ENCODE results near the gene FBRS. TPM values are rescaled to one million over a fixed set of nuclear protein-coding genes. Genes with fewer than 3 reads are reported as not detected.
"Not testable (repeated sequence)": the region's sequence is repeated elsewhere in the genome, so short reads cannot be mapped to it uniquely, and the experiment has no call there.

The FBRS gene
- total RNA-seq, 1 experiment from 2014 or later = 16.8 TPM

DNA sequence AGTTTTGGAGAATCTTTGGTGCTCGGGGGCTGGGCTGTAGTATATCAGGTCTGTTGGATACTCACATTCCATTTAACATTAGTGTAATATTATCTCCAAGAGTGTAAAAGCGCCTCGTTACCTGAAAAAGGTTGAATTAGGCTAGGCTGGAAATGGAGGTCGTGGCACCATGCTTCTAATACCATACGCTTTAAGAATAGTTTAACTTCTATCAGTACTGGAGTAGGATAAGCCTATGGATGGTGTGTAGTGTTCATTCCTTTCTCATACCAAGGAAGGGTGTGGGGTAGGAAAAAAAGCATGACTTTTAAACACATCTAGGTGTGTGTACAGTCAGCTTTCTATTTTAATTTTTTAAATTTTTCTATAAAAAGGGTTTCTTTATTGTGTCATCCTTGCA, 42.7 kb downstream of the FBRS start:
- Histone ChIP-seq H3K23ac (ENCODE audit: insufficient read length, low read depth, low read length) (no peak overlapping the region), H3T11ph (ENCODE audit: low read length) (no peak overlapping the region), H3K14ac (ENCODE audit: insufficient read depth, low read length) (no peak overlapping the region), H2BK15ac (ENCODE audit: low read depth, low read length) (no peak overlapping the region), H3K56ac (ENCODE audit: insufficient read length, low read depth, low read length) (no peak overlapping the region), H3K9ac (ENCODE audit: extremely low read depth, insufficient read length, low read length) (no peak overlapping the region), H4K20me1 (ENCODE audit: control insufficient read depth, insufficient read depth, insufficient read length) (peaks cover 2% of the 10 kb centered on the region), H2AK5ac (ENCODE audit: insufficient read length, low read length) (no peak overlapping the region), H3K9me3 (ENCODE audit: control insufficient read depth, low read depth, low read length) (no peaks in the 10 kb centered on the region), H2BK20ac (ENCODE audit: low read depth, low read length, poor library complexity, severe bottlenecking) (no peak overlapping the region), H4K5ac (ENCODE audit: insufficient read length, low read depth, low read length) (no peak overlapping the region), H4K91ac (ENCODE audit: insufficient read length, low read depth, low read length) (no peak overlapping the region), H3K4ac (ENCODE audit: low read depth, low read length) (no peak overlapping the region), H3K4me1 (ENCODE audit: insufficient read depth, low read length) (peaks cover 3% of the 10 kb centered on the region; the same call in 1 of the 2 replicates), H2BK5ac (ENCODE audit: insufficient read length, low read length) (no peak overlapping the region), H3K4me2 (ENCODE audit: insufficient read depth, insufficient read length, low read length) (no peak overlapping the region), H3K23me2 (ENCODE audit: insufficient read length, low read depth, low read length, poor library complexity, severe bottlenecking) (peaks cover 9% of the 10 kb centered on the region), H2BK12ac (ENCODE audit: insufficient read length, low read depth, low read length) (no peak overlapping the region), H3K79me1 (ENCODE audit: insufficient read depth, low read depth, low read length, poor library complexity, severe bottlenecking) (peaks cover 7% of the 10 kb centered on the region), H3K27me3 (ENCODE audit: insufficient read depth, low read length) (peaks cover 4% of the 10 kb centered on the region; the same call in 1 of the 2 replicates), H2AFZ (ENCODE audit: low read length) (no peak overlapping the region), H3K18ac (ENCODE audit: insufficient read length, low read depth, low read length) (no peak overlapping the region), H4K8ac (replicated peaks; ENCODE audit: insufficient read length, low read depth, low read length) (no peak overlapping the region), H3K79me2 (ENCODE audit: insufficient read depth, low read length) (peaks cover 9% of the 10 kb centered on the region; the same call in 1 of the 2 replicates), H2BK120ac (ENCODE audit: low read depth, low read length, poor library complexity, severe bottlenecking) (no peak overlapping the region), H3K27ac (ENCODE audit: insufficient read length, low read depth, low read length) (no peak overlapping the region)
- TF ChIP-seq, protein P1, sequence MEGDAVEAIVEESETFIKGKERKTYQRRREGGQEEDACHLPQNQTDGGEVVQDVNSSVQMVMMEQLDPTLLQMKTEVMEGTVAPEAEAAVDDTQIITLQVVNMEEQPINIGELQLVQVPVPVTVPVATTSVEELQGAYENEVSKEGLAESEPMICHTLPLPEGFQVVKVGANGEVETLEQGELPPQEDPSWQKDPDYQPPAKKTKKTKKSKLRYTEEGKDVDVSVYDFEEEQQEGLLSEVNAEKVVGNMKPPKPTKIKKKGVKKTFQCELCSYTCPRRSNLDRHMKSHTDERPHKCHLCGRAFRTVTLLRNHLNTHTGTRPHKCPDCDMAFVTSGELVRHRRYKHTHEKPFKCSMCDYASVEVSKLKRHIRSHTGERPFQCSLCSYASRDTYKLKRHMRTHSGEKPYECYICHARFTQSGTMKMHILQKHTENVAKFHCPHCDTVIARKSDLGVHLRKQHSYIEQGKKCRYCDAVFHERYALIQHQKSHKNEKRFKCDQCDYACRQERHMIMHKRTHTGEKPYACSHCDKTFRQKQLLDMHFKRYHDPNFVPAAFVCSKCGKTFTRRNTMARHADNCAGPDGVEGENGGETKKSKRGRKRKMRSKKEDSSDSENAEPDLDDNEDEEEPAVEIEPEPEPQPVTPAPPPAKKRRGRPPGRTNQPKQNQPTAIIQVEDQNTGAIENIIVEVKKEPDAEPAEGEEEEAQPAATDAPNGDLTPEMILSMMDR (conservative IDR thresholded peaks at IDR 0.05) = no peak
- no peak overlapping the region for H3K27ac Mint-ChIP-seq
- peaks cover 14 to 19% of the 10 kb centered on the region in 2 experiments for H3K4me1 Mint-ChIP-seq
- DNase-seq = no peak
- no peaks in the 10 kb centered on the region for H3K9me3 Mint-ChIP-seq
- no peak overlapping the region for H3K4me3 Mint-ChIP-seq
- peaks cover 19 to 53% (median 45%) of the 10 kb centered on the region in 3 experiments for H3K36me3 Mint-ChIP-seq (ENCODE audit: insufficient read depth in 1 of 3, low read depth in 3 of 3)
- H3K27me3 Mint-ChIP-seq (ENCODE audit: low read depth) = peaks cover 19% of the 10 kb centered on the region
- WGBS (ENCODE audit: extremely low coverage, insufficient read length, low lambda C conversion rate) = no CpG with 5 or more reads among the region's 5 CpGs

DNA sequence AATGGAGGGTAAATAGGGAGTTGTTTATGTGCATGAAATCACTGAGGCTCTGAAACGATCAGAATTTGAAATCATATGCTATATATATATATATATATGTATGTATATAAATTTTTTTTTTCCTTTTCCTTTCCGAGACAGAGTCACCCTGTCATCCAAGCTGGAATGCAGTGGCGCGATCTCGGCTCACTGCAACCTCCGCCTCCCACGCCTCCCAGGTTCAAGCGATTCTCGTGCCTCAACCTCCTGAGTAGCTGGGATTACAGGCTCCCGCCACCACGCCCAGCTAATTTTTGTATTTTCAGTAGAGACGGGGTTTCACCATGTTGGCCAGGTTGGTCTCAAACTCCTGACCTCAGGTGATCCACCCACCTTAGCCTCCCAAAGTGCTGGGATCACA, 44.8 kb downstream of the FBRS start:
- not testable (repeated sequence) for H3K79me2 ChIP-seq (ENCODE audit: insufficient read depth, low read length); DNase-seq; H3K9me3 ChIP-seq (ENCODE audit: control insufficient read depth, low read depth, low read length); H3K79me1 ChIP-seq (ENCODE audit: insufficient read depth, low read depth, low read length, poor library complexity, severe bottlenecking); H2BK15ac ChIP-seq (ENCODE audit: low read depth, low read length); H3K4me3 Mint-ChIP-seq; H2BK5ac ChIP-seq (ENCODE audit: insufficient read length, low read length); H3K9me3 Mint-ChIP-seq; H3K4me2 ChIP-seq (ENCODE audit: insufficient read depth, insufficient read length, low read length); H3K27ac Mint-ChIP-seq; H2BK20ac ChIP-seq (ENCODE audit: low read depth, low read length, poor library complexity, severe bottlenecking); H4K91ac ChIP-seq (ENCODE audit: insufficient read length, low read depth, low read length); H3K4ac ChIP-seq (ENCODE audit: low read depth, low read length); H4K8ac ChIP-seq (replicated peaks; ENCODE audit: insufficient read length, low read depth, low read length); H3T11ph ChIP-seq (ENCODE audit: low read length); H3K23me2 ChIP-seq (ENCODE audit: insufficient read length, low read depth, low read length, poor library complexity, severe bottlenecking); H3K23ac ChIP-seq (ENCODE audit: insufficient read length, low read depth, low read length); H2BK120ac ChIP-seq (ENCODE audit: low read depth, low read length, poor library complexity, severe bottlenecking); H4K5ac ChIP-seq (ENCODE audit: insufficient read length, low read depth, low read length); H3K4me1 ChIP-seq (ENCODE audit: insufficient read depth, low read length); H3K9ac ChIP-seq (ENCODE audit: extremely low read depth, insufficient read length, low read length); H2BK12ac ChIP-seq (ENCODE audit: insufficient read length, low read depth, low read length); H3K27me3 Mint-ChIP-seq (ENCODE audit: low read depth); H3K27ac ChIP-seq (ENCODE audit: insufficient read length, low read depth, low read length); H3K56ac ChIP-seq (ENCODE audit: insufficient read length, low read depth, low read length); H2AFZ ChIP-seq (ENCODE audit: low read length); H2AK5ac ChIP-seq (ENCODE audit: insufficient read length, low read length); H3K14ac ChIP-seq (ENCODE audit: insufficient read depth, low read length); H3K27me3 ChIP-seq (ENCODE audit: insufficient read depth, low read length); H3K18ac ChIP-seq (ENCODE audit: insufficient read length, low read depth, low read length); H4K20me1 ChIP-seq (ENCODE audit: control insufficient read depth, insufficient read depth, insufficient read length)
- Mint-ChIP-seq H3K4me1 (peaks cover 9 to 13% of the 10 kb centered on the region in 2 experiments), H3K36me3 (ENCODE audit: insufficient read depth in 1 of 3, low read depth in 3 of 3) (peaks cover 32 to 74% (median 64%) of the 10 kb centered on the region in 3 experiments)
- no CpG with 5 or more reads among the region's 12 CpGs for WGBS (ENCODE audit: extremely low coverage, insufficient read length, low lambda C conversion rate)

All from H9 (cell line).